Measurements from ENCODE around the gene FGFRL1. TPM values are rescaled to one million over a fixed set of nuclear protein-coding genes. Genes with fewer than 3 reads are reported as not detected.
A peak's percentile ranks its signal among the peaks of the same experiment; 100 is the strongest.

FGFRL1 gene
- total RNA-seq, 4 donors from 2014 or later: 9.0 to 19.9 (median 12.0) TPM

- peaks cover 25% of the 10 kb centered on the region for H3K36me3 ChIP-seq
- WGBS: 90% methylated on average over 6 of the region's 23 CpGs
- H3K4me1 ChIP-seq: peaks cover 32% of the 10 kb centered on the region
- no peak overlapping the region for H3K27ac ChIP-seq
- H3K4me3 ChIP-seq: no peak overlapping the region
- no peak for TF ChIP-seq CTCF (IDR thresholded peaks at IDR 0.05)
- no peak for TF ChIP-seq POLR2AphosphoS5 (IDR thresholded peaks at IDR 0.05)
- TF ChIP-seq EP300 (IDR thresholded peaks at IDR 0.05): no peak
- no peak for TF ChIP-seq POLR2A (IDR thresholded peaks at IDR 0.05)
- no peaks in the 10 kb centered on the region for H3K27me3 ChIP-seq
- no peak for DNase-seq (ENCODE audit: low spot score in 2 of 2)
- H3K9me3 ChIP-seq: no peaks in the 10 kb centered on the region
Measured at GRCh38 chr4:968621-969394, 42.6 kb upstream of the FGFRL1 start.

DNA sequence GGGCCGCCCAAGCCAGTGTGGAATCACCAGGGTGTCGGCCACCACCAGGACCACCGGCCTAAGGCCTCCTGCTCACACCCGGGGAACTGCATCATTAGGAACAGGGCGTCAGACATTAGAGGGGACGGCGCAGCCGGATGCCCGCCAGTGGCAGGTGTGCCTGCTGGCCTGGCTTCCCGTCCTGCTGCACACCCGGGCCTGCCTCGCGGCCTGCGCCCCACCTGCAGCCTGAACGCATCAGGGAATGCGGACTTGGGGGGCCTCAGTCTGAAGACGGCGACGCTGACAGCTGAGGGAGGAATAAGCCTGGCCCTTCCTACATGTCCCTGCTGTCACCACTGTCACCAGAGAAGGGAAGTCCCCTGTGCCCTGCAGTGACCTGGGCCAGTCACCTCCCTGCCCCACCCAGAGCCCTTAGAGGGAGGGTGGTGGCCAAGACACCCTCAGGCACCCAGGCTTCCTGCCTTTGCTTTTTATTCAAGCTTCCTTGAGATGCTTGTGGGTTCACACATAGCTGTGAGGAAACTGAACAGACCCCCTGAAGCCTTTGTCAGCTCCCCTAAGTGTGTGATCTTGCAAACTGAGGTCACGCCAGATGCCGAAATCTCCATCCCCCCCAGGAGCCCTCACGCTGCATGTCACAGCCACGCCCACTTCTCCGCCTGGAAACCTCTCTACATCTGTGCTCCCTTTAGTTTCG is 41.2 kb upstream of the FGFRL1 start:
- TF ChIP-seq CTCF (IDR thresholded peaks at IDR 0.05) (no peak), POLR2A (IDR thresholded peaks at IDR 0.05) (no peak), EP300 (IDR thresholded peaks at IDR 0.05) (no peak), POLR2AphosphoS5 (IDR thresholded peaks at IDR 0.05) (no peak)
- WGBS: 78% methylated on average over 14 of the region's 25 CpGs
- Histone ChIP-seq H3K27ac (no peak overlapping the region), H3K36me3 (peaks cover 20% of the 10 kb centered on the region), H3K4me3 (no peak overlapping the region), H3K9me3 (no peaks in the 10 kb centered on the region), H3K27me3 (no peaks in the 10 kb centered on the region), H3K4me1 (peaks cover 35% of the 10 kb centered on the region)
- no peak for DNase-seq (ENCODE audit: low spot score in 2 of 2)

DNA sequence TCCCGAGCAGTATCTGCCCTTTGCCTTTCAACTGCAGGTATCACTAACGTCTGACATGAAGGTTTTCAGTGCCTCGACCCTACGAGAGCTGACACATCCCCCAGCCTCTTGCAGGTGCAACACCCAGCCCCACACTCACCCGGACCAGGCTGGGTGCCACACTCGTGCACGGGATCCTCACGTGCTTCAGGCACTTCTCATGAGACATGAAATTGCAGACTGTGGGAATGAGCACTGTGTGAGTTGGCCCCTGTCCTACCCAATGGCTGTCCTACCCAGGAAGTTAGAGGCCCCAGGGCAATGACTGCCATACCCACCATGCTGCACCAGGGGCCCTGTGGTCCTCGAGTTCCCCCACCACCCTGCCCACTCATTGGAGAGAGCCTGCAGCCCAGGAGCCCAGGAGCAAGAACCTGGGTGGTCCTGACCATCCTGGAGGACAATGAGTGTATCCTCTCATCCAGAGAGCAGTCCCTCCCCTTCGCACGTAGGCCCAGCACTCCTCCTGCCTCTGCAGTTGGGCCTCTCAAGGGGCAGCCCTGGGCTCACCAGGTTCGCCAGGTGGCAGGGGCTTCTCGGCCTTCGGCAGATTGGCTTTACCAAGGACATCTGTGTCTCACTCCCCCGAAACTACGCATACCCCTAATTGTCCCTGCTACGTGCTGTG is 40.4 kb upstream of the FGFRL1 start:
- no peak for DNase-seq (ENCODE audit: low spot score in 2 of 2)
- TF ChIP-seq POLR2AphosphoS5 (IDR thresholded peaks at IDR 0.05): no peak
- TF ChIP-seq CTCF (IDR thresholded peaks at IDR 0.05): no peak
- TF ChIP-seq POLR2A (IDR thresholded peaks at IDR 0.05): no peak
- TF ChIP-seq EP300 (IDR thresholded peaks at IDR 0.05): no peak
- 45% methylated on average over 6 of the region's 17 CpGs for WGBS
- H3K4me1 ChIP-seq: peaks cover 35% of the 10 kb centered on the region
- H3K9me3 ChIP-seq: no peaks in the 10 kb centered on the region
- no peak overlapping the region for H3K27ac ChIP-seq
- no peaks in the 10 kb centered on the region for H3K27me3 ChIP-seq
- H3K4me3 ChIP-seq: peak overlapping the region; percentile 76
- H3K36me3 ChIP-seq: peaks cover 12% of the 10 kb centered on the region

DNA sequence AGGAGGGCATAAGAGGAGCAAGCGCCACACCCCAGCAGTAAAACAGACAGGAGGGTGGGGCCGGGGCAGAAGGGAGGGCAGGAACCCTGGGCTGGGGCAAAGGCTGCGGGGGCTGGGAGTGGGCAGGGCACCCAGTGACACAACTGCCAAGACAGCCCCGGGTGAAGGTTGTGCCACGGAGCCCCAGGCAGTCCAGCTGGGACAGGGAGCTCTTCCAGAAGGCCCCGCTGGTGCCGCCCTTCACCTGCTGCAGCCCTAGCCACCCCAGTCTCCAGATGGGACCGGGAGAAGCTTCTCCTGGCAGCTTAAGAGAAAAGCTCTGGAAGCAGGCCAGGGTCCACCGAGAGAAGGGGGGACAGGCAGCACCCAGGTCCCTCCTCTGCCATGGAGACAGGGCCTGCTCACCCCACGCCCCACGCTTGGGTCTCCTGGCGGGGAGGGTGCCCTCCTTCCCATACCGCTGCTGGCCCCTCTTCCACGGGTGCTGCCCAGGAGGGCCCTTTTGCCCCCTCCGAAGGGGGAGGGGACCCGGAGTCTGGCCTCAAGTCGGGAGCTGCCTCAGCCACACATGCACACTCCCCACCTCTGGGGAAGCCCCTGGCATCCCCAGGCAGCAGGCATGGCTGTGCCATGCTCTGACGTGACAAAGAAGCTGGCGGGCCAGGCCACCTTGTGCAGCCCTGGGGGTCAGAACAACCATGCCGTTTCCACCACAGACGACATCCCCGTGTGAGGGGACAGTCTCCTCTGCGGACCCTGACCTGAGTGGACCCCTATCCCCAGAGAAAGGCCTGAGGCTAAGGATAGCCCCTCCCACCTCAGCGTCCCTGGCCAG is 39.5 kb upstream of the FGFRL1 start:
- Histone ChIP-seq H3K27ac (no peak overlapping the region), H3K27me3 (no peaks in the 10 kb centered on the region)
- 34% methylated on average over 6 of the region's 24 CpGs for WGBS

More for the DNA sequence above, 39.5 kb upstream of the FGFRL1 start:
- no peak for DNase-seq (ENCODE audit: low spot score in 2 of 2)
- Histone ChIP-seq H3K4me1 (peaks cover 35% of the 10 kb centered on the region), H3K4me3 (peak overlapping the region; percentile 76), H3K36me3 (peaks cover 3% of the 10 kb centered on the region), H3K9me3 (no peaks in the 10 kb centered on the region)
- TF ChIP-seq EP300 (IDR thresholded peaks at IDR 0.05) (no peak), POLR2A (IDR thresholded peaks at IDR 0.05) (no peak), CTCF (IDR thresholded peaks at IDR 0.05) (no peak), POLR2AphosphoS5 (IDR thresholded peaks at IDR 0.05) (no peak)
